Stimulated activated CD4-positive, alpha-beta T cell treated with anti-CD3 and anti-CD28 coated beads, TNF-alpha, amount 100 ng/mL, for 1 hour (primary cell): Measurements from ENCODE around the gene PAX2.

Source experiments
- DNase-seq, 3 donors: peaks; one replicate each; pipeline ENCODE4 v3.0.0-alpha.2; 2020; ENCODE audit warnings: low read depth in 3 of 3, low spot score in 1 of 3

Gene PAX2

DNA sequence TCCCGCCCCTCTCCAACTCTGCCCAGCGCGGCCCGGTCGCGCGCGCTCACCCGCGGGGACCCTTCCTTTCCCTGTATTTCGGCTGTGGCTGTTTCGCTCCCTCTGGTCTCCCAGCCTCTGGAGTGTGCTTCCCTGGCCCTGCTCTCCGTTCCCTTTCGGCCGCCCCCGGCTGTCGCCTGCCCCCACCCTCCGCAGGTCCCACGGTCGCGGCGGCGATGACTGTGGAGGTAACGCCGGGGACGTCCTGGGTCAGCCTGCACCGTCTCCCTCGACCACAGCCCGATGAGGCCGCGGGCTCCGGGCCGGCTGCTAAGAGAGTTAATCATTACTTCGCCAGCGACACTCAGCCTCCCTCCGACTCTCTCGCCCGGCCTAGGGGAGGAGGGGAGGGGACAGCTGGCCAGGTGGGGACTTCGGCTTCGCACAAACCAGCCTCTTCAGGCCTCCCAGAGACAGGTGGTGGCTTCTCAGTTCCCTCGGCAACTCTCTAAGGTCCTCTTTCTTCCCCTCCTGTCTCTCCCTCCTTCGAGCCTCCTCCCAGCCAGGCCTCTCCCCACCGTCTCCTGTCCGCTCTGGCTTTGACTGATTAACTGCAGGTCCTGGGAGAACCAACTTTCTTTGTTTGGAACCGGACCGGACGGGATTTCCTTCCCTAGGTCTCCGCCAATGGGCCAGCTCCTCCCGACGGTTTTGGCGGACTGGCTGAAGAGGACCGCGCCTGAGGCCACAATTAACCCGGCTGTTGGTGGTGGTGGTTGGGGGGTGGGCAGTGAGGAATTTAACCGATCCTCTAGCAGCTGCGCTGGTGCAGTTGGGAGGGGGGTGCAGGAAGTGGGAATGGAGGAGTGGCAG lies 5.6 kb upstream of the PAX2 start:
- DNase-seq = no peak

DNA sequence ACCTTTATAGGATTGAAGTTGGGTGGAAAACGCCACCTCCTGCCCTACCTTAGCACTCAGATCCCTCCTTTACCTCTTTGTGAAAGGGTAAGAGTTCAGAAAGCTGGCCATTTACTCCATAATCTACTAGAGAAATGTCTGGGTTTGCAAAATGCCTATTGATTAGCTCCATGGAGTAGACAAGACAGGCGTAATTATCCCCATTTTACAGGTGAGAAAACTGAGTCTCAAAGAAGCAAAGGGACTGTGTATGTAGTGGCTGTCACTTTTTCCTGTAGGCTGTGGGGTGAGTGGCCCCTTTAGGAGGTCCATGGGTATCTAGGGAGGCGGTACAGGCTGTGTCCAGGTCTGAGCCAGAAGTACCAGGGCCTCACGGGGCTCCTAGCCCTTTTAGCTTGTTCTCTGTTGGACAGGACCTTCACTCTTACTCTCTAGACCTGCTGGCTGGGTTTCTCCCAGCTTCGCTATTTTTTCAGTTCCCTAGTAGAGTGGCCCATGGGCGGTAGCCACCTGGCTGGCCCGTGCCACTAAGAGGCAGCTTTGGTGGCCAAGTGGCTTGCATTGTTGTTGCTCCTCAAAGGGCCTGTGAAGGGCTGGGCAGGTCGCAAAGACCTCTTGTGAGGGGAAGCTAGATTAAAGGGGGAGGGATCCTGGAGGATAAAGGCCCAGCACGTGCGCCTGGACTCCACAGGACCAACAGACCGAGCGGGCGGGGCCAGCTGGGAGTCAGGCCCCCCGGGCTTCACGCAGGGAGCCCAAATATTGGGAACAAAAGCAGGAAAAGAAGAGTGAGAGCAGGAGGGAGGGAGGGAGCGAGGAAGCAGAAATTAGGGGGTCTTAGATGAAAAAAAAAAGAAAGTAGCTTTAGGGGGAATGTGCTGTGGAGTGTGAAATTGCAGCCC lies 4.7 kb upstream of the PAX2 start:
- DNase-seq = no peak

DNA sequence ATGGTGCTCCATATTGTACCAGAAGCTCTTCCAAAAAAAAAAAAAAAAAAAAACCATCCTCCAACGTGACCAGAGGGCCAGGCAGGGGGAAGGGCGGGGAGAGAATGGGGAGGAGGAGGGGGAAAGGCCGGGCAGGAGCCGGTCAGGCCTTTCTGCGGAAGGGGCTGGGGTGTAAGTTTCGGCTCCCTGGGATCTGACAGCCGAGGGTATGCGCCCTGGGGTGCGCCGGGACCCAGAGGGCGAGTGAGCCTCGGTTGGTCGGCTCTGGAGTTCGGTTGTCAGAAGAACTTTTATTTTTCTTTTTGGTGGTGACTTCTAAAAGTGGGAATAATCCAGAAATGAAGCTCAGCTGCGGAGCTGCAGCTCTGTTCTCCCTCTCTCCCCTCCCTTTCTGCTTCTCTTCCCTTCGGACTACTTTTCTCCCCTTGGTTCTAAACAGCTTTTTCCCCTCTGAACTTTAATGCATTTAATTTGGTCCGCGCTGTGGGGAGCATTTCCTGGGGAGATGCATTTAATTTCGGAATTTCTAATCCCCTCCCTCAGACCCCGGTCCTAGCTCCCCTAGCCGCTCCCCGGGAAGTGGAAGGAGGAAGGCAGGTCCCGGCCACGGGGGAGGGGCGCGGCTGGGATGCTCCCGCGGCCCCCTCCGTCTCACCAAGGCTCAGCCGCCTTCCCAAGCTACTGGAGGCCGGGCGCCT lies 3.9 kb upstream of the PAX2 start:
- no peak for DNase-seq

DNA sequence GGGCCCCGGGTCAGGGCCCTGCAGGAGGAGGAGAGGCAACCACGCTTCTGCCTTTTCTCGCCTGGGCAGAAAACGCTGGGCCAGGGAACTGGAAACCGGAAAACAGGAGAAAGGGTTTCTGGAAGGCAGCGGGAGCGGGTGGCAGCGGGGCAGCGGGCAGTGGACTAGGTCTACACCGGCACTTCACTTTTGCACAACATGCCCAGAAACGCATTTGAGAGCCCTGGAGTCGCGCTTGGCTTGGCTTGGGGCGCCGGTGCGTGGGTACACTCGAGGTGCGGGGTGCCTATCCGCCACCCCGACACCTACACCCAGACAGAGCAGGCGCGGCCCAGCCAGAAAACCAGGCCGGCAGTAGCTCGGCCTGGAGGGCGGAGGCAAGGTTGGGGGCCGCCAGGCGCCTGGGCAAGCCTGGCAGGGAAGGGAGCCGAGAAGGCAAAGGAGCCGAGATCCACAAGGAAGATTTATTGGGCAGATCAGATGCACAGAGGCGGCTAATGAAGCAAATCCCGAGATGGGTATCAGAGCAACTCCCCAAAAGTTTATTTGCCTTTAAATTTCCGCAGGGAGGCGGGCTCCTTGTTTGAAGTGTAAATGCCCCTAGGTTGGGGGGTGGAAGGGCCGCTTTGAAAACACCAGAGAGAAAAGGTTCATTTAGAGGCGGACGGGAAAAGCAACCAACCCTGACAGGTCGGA lies 3.2 kb upstream of the PAX2 start:
- DNase-seq = no peak

DNA sequence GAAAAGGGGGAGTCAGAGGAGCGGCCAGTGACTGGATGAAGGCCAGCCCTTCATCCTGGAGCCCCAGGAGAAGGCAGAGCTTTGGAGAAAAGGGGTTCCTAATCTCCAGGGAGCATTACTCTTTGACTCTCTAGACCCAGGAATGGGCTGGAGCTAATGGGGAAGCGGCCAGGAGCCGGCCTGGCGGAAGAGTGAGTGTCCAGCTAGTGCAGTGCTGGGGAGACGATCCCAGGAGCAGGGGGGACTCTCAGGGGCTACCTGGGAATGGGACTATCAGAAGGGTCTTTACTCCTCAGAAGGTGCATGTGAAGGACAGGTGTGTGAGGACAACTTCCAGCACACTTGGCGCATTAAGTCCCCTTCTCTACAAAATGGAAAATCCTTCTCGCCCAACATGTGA lies 2.4 kb upstream of the PAX2 start:
- DNase-seq = no peak

DNA sequence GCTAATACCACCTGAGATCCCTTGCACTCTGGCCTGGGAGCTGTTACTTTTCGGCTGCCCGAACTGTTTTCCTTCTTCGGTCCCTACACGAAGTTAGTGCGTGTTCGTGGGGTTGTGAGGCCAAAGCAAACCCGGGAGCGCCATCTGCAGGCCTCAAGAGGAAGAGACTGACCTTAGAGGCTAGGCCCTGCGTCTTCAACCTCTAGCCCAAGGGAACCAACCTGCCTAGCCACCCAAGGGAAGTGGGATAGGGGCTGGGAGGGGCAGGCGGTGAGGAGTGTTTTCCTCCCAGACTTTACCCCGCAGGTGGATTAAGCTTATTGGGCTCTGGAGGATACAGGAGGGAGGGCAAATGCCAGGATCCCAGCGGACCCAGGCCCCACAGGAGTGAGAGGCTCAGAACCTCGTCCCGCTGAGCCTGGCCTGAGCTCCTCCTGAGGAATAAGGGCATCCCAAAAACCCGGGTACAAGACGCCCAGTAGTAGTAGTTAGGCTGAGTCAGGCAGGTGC lies 1.7 kb upstream of the PAX2 start:
- no peak for DNase-seq

DNA sequence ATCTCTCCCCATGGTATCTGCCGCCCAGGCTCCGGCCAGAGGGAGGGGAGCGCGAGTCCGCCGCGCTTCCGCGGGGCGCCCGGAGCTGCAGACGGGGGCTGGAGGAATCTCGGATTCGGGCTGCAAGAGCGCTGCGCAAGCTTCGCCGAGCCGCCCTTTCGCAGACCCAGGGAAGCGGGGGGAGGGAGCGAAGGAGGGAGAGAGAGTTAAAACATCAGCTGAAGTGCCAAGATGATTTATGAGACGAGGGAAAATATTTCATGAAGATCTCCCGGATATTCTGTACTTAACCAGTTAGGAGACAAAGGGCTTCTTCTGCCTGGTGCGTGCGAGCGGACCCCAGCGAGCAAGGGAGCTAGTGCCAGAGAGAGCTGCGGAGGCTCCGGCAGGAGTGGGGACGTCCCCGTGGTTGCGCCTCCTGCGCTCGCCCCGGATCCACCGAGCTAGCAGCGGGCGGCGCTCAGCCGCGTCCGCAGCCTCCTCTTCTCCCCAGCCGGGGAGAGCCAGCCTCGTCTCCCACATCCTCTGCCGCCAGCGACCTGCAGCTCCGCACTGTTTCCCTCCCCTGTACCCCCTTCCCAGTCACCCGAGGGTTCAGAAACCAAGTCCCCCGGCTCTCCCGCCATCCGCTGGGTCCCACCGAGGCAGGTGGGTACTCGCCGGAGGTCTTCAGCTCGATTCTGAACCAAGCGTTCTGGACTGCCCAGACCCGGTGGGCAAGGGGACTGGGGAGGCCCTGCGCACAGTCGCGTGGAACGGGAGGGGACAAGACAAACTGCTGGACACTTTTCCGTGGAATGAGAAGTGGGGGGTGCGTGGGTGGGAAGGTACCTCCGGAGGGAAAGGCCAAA lies 1.0 kb upstream of the PAX2 start:
- no peak for DNase-seq

DNA sequence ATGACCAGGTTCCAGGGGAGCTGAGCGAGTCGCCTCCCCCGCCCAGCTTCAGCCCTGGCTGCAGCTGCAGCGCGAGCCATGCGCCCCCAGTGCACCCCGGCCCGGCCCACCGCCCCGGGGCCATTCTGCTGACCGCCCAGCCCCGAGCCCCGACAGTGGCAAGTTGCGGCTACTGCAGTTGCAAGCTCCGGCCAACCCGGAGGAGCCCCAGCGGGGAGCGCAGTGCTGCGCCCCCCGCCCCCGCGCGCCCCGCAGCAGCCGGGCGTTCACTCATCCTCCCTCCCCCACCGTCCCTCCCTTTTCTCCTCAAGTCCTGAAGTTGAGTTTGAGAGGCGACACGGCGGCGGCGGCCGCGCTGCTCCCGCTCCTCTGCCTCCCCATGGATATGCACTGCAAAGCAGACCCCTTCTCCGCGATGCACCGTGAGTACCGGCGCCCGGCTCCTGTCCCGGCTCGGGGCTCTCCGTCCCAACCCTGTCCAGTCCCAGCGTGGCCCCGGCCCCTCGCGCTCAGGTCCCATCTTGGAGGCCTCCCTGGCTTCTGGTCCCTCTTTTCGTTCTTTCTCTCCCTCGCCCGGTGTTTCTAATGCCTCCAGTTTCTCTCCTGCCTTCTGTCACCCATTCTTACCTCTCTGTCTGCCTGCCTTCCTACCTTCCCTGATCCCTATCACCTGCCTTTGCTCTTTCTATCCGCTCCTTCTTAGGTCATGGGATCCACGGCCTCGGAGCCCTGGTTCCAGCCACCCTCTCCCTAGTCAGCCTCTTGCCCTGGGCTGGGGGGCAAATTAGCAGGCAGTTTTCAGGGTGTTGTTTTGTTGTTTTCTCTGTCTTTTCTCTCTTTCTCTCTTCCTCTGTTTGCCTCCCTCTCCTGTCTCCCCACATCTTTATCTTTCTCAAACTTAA lies 751 bp downstream of the PAX2 start:
- no peak for DNase-seq

DNA sequence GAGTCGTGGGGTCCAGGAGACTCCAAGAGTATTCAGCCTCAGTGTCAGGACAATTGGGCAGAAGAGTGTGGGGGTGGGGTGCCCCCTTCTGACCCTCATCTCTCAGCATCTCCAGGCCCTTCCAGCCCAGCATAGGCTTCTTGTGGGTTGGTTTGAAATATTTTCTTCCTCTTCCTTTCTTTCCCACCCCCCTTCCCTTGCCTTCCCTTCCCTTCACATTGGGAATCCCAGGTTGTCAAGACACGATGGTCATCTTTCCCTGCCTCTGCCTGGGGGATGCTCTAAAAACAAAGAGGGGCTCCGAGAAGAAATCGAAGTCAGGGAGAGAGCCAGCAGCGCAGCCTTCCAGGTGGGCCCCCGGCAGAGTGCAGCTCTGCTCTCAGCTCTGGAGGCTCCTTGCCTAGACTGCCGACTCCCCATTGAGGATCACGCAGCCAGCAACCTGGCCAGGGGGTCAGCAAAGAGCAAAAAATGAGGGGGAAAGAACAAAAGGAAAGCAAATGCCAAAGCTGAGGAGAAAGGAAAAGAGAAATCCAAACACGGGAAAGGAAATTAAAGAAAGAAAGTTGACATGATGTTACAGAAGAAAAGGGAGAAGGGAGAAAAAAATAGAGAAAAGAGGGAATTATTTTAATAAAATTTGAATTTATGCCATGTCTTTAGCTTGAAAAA lies 1.5 kb downstream of the PAX2 start:
- no peak for DNase-seq

DNA sequence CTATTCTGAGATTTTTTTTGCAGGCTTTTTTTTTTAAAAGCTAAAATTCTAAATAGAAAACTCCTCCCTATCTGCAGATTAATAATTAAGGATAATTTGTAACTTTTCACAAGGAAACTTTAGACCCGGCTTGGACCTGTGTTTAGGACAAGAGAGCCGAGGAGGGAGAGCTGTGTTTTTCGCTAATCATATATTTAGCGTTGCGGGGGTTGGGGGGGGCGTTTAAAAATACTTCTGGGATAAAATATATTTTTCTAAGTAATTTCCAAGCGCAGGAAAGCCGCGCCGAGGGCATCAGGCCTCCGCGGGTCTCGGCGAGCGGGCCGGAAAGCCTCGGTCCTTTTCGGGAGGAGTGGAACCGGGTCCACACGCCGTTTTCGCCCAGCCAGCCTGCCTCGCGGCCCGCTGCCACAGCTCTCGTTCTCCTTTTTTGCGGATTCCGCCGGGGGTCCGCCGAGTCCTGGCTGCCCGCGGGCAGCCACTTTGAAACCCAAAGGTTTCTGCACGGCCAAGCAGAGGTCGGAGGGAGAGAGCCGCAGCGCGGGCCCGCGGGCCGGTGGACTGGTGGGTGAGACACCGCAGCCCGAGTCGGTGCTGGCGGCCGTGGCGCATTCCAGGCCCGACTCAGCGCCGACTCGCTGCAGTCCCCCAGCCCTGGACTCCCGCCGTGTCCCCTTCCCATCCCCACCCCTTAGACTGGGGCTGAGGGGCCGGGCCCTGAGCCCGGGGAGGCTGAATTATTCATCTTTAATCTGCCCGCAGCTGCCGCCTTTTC lies 2.3 kb downstream of the PAX2 start:
- DNase-seq = no peak

DNA sequence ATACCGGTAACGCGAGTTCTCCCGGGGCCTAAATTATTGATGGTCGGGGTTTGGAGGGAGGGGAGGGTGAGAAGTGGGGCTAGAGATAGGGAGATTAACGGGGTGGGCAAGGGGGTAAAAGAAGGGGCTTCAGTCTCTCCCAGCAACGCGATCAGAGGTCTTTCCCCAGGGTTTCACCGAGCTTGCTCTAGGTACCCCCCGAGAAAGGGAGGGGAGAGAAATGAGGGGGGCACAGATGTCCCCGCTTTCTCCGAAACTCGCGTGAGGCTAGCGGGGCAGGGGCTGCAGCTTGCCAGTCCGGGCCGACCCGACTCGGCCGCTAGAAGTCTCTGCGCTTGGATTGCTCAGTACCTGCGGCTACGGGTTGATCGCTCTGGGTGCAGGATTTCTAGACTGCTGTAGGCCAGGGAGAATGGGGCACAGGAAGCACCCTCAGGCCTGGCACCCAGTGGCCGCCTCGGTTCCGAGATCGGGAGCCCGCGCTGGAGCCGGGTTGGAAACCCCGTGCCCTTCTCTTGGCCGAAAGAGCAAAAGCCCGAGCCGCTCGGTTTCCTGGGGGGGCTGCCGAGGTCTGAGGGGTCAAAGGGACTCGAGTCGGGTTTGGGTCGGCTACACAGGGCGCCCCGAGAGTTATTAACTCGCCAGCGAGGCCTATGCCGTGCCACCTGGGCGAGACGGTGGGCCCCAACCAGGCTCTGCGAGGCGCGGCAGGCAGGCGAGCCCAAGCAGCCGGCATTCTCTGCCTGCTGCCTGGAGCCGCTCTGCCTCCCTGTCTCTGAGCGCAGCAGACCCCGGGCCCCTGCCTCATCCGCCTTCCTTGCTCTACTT lies 3.1 kb downstream of the PAX2 start:
- no peak for DNase-seq

DNA sequence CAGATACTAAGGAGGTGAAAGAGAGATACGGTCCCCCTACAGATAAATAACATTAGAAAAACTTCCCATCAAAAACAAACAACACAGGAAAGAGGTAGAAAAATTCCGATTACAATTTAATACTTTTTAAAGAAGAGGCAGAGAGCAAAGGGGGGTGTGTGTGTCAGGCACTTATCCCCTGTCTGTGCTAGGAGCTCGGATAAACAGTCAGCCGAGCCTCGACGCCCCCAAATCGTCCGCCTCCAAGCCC lies 3.6 kb downstream of the PAX2 start:
- no peak for DNase-seq

DNA sequence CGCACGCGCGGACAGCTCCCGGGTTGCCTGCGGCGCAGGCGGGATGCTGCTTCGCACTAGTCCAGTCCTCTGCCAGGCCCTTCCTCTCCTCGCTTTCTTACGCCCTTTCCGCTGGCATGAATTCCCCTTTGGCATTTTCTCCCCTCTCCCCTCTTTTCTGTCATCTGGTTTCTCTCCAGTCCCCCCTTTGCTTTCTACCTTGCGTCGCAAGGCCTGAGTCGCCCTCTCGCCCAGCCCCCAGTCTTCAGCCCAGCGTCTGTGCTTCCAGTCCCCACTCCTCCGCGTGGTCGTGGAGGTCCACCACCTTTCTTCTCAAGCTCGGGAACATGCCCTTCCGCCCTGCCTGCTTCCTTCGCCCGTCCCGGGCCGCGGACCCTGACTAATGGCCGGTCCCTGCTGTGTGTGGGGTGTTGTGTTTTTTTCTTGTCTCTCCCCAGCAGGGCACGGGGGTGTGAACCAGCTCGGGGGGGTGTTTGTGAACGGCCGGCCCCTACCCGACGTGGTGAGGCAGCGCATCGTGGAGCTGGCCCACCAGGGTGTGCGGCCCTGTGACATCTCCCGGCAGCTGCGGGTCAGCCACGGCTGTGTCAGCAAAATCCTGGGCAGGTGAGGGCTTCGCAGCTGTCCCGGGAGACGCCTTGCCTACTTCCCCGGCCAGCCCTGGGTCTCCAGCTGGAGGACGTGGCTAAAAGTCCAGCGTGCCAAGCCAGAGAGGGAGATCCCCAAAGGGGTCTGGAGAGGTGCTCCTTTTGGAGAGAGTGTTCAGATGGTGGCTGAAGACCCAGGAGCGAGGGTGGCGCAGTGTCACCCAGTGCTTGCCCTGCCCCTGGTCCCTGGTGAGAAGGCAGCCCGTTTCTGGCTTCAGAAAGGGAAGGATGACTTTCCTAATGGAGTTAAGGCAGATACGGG lies 4.2 kb downstream of the PAX2 start:
- DNase-seq = no peak

DNA sequence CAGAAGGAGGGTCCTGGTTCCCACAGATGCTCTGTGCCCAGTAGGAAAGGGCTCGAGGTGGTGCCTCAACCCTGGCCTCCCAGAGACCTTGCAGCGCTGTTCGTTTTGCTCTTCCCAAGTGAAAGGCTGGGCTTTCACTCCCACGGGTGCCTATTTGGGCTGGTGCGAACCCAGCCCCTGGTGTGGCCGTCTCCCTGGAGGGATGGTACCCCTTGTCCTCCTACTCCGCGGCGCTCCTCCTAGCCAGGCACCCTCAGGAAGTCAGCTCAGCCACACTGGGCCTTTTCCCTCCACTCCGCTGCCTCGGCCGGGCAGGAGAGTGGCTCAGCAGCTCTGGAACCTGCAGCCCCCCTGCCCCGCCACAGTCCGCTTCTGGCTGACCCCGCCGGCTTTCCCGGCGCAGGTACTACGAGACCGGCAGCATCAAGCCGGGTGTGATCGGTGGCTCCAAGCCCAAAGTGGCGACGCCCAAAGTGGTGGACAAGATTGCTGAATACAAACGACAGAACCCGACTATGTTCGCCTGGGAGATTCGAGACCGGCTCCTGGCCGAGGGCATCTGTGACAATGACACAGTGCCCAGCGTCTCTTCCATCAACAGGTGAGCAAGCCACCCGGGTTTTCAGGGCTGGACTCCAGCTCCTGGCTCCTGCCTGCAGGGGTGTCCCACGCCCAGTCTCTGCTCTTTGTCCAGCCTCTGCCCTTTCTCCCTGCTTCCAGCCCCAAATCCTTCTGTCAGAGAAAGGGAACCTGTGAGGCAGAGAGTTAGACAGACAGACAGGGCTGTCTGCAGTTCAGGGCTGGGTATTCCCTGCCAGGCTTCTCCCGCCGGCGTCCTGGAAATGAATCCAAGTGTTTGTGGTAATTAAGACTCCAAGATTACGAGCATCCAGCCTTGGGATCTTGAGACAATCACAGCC lies 5.2 kb downstream of the PAX2 start:
- no peak for DNase-seq
